Brain microvascular endothelial cell (primary cell): ENCODE results near the gene EPGN.

Experiments
- DNase-seq: peaks from one replicate; pipeline ENCODE4 v3.0.0-alpha.2; 2020
- H3K27ac ChIP-seq: fragments of 250-450 bp; sonication (Bioruptor Pico); 2 replicates; pipeline ENCODE4 v1.5.1; 2020; ENCODE audit warnings: mild to moderate bottlenecking, moderate library complexity
- H3K27me3 ChIP-seq: fragments of 250-450 bp; sonication (Bioruptor Pico); replicated peaks from 2 replicates; pipeline ENCODE4 v1.5.1; 2020; ENCODE audit warnings: mild to moderate bottlenecking
- H3K36me3 ChIP-seq: fragments of 250-450 bp; sonication (Bioruptor Pico); replicated peaks from 2 replicates; pipeline ENCODE4 v1.5.1; 2020; ENCODE audit warnings: mild to moderate bottlenecking
- H3K4me3 ChIP-seq: 2 replicates; pipeline ENCODE4 v1.5.1; 2011; ENCODE audit warnings: low read depth, mild to moderate bottlenecking, control low read depth, low read length, moderate library complexity
- in situ Hi-C: cut with HindIII; loops from 2 replicates; pipeline ENCODE4 v1.10.0; 2017; ENCODE audit warnings: low sequenced_read_pairs, low pct_ligation_motif_present
- TF ChIP-seq, protein P1 (sequence below): IDR thresholded peaks from 2 replicates; pipeline ENCODE4 v1.5.1; 2011; ENCODE audit warnings: low read depth, mild to moderate bottlenecking, moderate library complexity, low read length, control low read depth, inconsistent platforms; ENCODE audit errors: missing control alignments

Gene EPGN

DNA sequence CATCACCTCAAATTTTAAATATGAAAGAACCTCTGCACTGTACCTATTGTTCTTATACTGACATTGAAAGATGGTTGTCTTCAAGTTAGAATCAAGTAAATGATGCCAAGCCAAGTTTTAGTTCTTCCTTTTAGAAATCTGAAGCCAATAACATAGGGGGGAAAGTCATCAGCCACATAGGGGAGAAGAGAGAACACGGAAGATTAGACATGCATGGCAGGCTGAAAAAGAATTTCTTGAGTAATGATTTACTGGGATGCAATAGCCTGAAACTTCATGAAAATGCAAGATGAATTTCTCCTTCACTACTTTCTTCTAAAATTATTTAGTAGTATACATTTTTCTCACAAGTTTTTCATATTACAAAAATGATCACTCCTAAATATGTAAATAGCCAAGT, 13.6 kb upstream of the EPGN start:
- H3K36me3 ChIP-seq = no peaks in the 10 kb centered on the region
- TF ChIP-seq, protein P1, sequence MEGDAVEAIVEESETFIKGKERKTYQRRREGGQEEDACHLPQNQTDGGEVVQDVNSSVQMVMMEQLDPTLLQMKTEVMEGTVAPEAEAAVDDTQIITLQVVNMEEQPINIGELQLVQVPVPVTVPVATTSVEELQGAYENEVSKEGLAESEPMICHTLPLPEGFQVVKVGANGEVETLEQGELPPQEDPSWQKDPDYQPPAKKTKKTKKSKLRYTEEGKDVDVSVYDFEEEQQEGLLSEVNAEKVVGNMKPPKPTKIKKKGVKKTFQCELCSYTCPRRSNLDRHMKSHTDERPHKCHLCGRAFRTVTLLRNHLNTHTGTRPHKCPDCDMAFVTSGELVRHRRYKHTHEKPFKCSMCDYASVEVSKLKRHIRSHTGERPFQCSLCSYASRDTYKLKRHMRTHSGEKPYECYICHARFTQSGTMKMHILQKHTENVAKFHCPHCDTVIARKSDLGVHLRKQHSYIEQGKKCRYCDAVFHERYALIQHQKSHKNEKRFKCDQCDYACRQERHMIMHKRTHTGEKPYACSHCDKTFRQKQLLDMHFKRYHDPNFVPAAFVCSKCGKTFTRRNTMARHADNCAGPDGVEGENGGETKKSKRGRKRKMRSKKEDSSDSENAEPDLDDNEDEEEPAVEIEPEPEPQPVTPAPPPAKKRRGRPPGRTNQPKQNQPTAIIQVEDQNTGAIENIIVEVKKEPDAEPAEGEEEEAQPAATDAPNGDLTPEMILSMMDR = no peak
- no peaks in the 10 kb centered on the region for H3K27me3 ChIP-seq
- no peak overlapping the region for H3K4me3 ChIP-seq
- H3K27ac ChIP-seq = no peak overlapping the region
- no peak for DNase-seq
- in situ Hi-C loops = no loop called here

DNA sequence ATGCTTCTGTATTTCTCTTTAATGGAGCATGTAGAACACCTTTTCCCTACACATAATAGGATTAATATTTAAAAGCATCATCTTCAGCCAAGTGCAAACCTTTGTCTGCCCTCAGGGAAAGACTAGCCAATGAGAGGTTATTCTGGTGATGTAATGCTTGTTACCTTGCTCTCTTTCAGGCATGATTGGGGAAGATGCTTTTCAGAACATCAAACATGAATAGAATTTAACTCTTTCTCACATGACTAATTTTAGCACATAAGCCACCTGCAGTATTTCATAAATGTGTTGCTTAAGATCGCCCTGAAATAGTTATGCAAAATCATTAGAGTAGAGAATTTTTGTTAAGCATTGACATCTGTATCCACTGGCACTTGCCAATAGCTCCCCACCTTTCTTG, 10.7 kb upstream of the EPGN start:
- no peak for DNase-seq
- Histone ChIP-seq H3K4me3 (no peak overlapping the region), H3K27ac (no peak overlapping the region), H3K27me3 (no peaks in the 10 kb centered on the region), H3K36me3 (no peaks in the 10 kb centered on the region)
- in situ Hi-C loops = no loop called here
- TF ChIP-seq, protein P1 = no peak

DNA sequence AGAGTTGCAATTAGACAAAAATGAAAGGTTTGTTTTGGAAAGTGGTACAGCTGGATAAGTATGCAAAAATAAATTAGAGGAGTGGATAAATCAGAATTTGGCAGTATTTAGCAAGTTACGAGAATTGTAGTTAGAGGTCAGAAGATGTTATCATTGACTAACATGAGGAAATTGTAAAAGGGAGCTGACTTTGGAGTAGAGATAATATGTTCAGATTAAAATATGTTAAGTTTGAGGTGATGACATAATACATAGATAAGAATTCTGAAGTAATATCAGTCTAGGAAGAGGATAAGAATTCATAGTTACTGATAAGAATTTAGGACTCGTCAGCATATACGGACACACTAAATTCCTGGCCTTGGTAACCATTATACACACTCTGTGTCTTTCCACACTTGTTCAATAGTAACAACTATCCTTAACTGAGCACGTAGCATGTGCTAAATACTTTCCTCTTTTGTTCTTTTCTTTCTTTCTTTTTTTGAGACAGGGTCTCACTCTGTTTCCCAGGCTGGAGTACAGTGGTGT, 4.1 kb upstream of the EPGN start:
- Histone ChIP-seq H3K27ac (no peak overlapping the region), H3K4me3 (no peak overlapping the region), H3K27me3 (no peaks in the 10 kb centered on the region), H3K36me3 (no peaks in the 10 kb centered on the region)
- in situ Hi-C loops = loop anchor here (25.0 kb wide), 1 partner anchor 117 kb away; no protein-coding TSS in a partner anchor
- peak; percentile 12 for DNase-seq
- TF ChIP-seq, protein P1 = no peak

DNA sequence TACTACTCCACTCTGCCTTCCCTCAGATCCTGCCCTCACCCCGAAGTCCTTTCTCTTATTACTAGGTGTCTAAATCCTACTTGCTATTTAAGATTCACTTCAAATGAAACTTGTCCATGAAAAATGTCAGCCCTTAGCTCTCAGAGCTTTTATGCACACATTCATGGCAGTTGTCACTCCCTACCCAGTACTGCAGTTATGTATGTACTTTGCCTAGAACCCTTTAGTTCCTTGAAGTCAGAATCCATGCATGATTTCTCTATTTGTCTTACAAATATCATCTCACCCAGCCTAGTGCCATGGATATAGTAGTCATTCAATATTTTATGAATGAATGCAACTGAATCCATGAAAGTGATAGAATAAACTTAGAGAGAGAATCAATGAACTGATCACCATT, 3.3 kb upstream of the EPGN start:
- no peak overlapping the region for H3K4me3 ChIP-seq
- no peak overlapping the region for H3K27ac ChIP-seq
- H3K36me3 ChIP-seq = no peaks in the 10 kb centered on the region
- TF ChIP-seq, protein P1 = no peak
- DNase-seq = no peak
- in situ Hi-C loops = loop anchor here (25.0 kb wide), 1 partner anchor 118 kb away; no protein-coding TSS in a partner anchor
- H3K27me3 ChIP-seq = no peaks in the 10 kb centered on the region

DNA sequence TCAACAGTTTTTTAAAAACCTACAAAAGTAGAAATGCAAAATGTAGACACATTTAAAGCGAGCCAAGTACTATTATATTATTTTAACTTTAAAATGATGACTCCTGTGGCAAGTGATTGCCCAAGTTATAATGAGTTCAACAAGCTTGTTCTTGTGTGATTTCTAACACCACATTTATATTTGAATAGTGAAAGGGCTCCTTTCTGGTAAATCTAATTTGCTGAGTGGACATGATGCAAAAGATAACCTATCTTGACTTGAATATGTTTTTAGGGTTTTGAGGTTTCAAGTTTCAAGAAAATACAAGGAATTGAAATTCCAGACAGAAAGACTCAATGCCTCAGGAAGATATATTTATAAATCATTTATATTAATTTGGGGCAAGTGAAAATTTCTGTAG, 1.1 kb upstream of the EPGN start:
- TF ChIP-seq, protein P1 = no peak
- no peak overlapping the region for H3K27ac ChIP-seq
- DNase-seq = no peak
- no peaks in the 10 kb centered on the region for H3K27me3 ChIP-seq
- H3K36me3 ChIP-seq = no peaks in the 10 kb centered on the region
- in situ Hi-C loops = loop anchor here (25.0 kb wide), 1 partner anchor 120 kb away; no protein-coding TSS in a partner anchor
- H3K4me3 ChIP-seq = no peak overlapping the region

DNA sequence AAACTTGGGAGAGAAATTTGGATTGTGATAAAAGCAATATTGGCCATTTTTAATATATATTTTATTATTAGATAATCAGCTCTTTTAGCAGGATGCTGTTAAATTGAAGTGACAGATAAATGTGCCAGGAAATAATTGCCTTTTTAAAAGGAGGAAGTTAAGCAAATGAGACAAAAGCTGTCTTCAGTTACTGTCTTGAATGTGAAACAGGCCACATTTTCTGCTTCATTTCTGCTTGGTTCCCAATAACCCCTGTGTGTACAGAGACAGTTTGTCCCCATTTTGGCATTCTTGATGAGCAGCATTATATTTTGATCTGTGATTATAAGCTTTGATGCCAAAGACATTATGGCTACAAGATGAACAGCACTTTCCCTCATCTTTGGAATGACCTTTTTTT, 953 bp downstream of the EPGN start:
- TF ChIP-seq, protein P1 = no peak
- in situ Hi-C loops = loop anchor here (25.0 kb wide), 1 partner anchor 122 kb away; no protein-coding TSS in a partner anchor
- Histone ChIP-seq H3K4me3 (no peak overlapping the region), H3K27ac (no peak overlapping the region), H3K36me3 (no peaks in the 10 kb centered on the region), H3K27me3 (no peaks in the 10 kb centered on the region)
- DNase-seq = no peak
